HG02763 (cell line): ENCODE data around the gene UMODL1.

Experiments used
- ATAC-seq: cut with Tn5 transposase; IDR thresholded peaks from one replicate; pipeline ENCODE4 v1.9.1; 2021; ENCODE audit warnings: mild to moderate bottlenecking, moderate library complexity; ENCODE audit not compliant: unreplicated experiment

UMODL1 gene

GRCh38 chr21:42079008-42079938, 8.2 kb downstream of the UMODL1 start:
- ATAC-seq = no peak

GRCh38 chr21:42079939-42080787, 9.0 kb downstream of the UMODL1 start:
- no peak for ATAC-seq

- no peak for ATAC-seq
Measured at GRCh38 chr21:42080788-42081083, 9.6 kb downstream of the UMODL1 start.

DNA sequence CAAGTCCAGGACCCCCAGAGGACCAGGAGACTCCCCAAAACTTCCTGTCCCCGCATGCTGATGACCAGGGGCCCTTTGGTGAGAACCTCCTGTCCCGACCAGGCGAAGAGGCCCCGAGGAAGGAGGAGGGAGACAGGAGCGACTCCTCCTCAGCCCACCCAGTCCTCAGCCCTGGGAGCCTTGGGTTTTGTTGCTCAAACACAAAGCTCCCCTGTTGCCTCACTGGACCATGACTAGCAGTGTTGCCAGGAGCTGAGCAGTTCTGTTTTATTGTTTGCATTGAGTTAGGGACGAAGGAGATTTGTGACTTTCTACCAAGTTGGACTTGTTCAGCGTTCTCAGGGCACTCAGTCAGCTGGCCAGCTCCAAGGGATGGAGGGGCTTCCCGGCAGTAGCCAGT, 10.0 kb downstream of the UMODL1 start:
- no peak for ATAC-seq

DNA sequence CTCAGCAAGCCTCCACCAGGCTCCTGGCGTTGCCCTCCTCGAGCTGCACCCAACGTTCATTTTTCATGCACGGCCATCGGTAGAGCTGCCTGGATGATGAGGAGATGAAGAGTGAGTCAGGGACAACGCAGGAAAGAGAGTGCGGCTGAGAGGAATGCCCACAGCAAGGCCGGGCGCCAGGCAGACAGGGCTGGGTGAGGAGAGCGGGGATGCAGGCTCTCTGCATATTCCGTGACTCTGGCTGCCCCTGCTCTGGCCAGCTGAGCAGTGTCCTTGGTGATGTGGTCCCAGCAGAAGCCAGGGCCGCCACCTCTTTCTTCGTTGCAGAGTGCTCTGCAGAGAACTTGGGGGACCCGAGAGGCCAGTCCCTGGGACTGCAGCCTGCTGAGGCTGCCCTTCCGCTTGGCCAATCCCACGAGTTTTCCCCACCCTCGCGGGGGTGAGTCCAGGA, 10.8 kb downstream of the UMODL1 start:
- ATAC-seq = no peak

DNA sequence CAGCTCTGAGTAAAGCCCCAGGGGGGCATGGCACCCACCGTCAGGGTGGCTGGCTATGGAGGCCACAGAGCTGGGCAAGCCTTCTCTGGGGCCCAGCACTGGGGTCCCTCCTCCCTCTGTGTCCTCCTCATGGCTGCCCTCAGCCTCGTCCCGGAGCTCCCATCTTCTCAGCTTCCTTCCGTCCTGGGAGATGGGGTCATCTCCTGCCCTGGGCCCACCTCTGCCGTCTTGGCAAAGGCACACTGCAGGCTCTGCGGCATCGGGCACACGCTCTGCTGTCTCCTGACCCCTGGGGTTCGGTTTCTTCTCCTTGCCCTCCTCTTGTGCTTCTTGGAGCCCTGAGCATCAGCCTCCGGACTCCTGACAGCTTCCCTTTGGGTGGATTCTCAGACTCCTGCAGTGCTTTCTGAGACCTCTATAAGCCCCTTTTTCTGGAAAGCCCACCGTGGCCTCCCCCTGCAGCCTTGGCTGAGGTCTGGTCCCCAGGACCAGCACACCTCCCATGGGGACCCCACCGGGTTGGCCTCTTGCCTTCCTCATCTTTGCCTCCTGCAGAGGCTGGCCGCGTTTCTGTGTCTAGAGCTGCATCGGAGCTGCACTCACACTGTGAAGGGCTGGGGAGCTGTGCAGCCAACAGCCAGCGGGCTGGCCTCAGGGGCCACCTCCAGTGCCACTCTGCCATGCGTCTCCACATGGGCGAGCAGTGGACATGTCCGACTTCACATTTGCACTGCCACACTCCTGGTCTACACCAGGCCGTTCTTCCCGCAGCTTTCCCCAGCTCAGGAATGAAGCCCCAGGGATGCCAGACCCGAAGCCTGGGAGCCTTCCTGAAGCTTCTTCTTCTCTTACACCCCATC, 11.6 kb downstream of the UMODL1 start:
- ATAC-seq = no peak

GRCh38 chr21:42083361-42083690, 12.2 kb downstream of the UMODL1 start:
- no peak for ATAC-seq

- ATAC-seq = no peak
Measured at GRCh38 chr21:42084079-42084478, 13.0 kb downstream of the UMODL1 start.

- ATAC-seq = no peak
Measured at GRCh38 chr21:42085246-42086077, 14.3 kb downstream of the UMODL1 start.

DNA sequence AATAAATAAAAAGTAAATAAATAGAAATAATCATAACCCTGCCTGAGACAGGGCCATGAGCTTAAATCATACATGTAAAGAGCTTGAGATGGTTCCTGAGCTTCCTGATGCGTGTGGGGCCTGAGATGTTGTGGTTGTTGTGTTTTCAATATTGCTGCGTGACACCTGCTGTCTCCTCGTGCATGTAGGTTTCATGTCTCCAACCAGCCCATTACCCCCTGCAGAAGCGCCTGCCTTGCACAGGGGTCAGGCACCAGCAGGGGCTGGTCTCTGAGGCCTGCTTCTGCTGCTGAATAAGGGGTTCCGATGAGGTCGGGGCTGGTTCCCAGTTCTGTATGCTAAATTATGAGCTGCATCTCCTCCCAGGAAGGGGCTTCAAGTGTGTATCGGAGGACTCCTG, 15.9 kb downstream of the UMODL1 start:
- ATAC-seq = no peak

- ATAC-seq = no peak
Measured at GRCh38 chr21:42088148-42088547, 17.0 kb downstream of the UMODL1 start.

DNA sequence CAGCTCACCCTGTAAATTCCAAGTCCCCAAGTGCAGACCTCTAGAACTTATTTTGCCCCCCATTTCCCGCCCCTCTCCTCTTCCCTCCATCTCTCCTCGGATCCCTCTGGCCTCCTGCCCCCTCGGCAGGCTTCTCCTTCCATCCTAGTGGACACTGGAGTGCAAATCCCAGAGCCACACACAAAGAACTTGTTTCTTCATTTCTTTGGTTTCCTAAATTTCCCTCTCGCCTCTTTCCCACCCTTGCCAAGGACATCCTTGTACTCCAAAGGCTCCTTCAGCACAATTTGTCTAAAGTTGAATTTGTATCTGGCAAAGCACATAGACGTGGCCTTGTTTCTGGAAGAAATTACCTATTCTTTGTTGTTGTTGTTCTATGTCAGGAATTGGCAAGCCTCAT, 17.5 kb downstream of the UMODL1 start:
- no peak for ATAC-seq

GRCh38 chr21:42089093-42089631, 18.0 kb downstream of the UMODL1 start:
- ATAC-seq = no peak

DNA sequence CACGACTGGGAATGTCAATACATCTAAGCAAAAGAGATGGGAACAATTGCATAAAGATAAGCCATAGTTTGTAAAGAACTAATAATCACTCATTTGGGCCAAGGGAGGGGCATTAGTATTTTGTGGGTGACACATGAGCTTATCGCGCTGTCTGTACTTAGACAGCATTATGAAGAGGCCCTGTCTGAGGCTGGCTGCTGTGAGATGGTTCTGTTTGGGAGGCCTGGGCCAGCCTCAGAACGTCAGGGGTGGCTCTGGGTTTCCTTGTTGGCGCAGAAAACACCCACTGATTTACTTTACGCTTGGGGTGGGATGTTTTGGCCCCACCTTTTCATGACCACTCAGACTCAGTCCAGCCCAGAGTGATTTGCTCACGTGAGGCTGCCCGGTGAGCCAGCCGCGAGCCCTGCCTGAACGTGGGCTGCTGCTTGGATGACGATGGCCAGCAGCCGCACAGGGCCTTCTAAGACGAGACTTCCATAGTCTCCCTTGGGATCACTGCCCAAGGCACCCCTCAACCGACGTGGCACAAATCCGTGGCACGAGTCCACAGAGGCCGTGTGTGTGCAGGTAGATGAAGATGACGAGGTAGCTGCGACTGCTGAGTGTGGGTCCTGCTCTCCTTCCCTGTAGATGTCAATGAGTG, 18.7 kb downstream of the UMODL1 start:
- ATAC-seq = no peak

DNA sequence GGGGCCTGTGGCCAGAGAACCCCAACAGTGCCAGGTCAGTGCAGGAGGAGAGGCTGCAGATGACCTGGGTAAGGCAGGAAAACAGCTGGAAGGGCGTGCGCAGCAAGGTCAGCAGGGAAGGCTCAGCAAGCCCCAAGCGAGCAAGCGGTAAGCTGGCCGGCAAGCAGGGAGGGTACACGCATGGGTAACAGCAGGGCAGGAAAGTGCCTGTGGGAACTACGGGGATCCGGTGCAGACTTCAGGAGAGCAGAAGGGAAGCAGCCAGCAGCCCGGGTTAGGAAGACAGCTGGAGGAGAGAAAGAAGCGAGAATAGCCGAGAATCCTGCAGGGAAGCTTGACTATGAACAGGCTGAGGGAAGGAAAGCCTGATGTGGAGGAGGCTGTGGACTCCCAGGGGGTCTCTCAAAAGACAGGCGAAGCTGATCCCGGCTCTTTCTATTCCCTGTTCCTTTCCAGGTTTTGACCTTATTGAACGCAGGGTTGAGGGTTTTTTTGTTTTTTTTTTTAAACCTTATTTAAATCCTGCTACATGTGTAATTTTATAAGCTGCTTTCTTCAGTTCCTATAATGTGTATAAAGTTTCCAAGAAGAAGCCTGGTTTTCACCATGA, 20.9 kb downstream of the UMODL1 start:
- no peak for ATAC-seq

GRCh38 chr21:42092771-42093170, 21.7 kb downstream of the UMODL1 start:
- ATAC-seq = no peak

DNA sequence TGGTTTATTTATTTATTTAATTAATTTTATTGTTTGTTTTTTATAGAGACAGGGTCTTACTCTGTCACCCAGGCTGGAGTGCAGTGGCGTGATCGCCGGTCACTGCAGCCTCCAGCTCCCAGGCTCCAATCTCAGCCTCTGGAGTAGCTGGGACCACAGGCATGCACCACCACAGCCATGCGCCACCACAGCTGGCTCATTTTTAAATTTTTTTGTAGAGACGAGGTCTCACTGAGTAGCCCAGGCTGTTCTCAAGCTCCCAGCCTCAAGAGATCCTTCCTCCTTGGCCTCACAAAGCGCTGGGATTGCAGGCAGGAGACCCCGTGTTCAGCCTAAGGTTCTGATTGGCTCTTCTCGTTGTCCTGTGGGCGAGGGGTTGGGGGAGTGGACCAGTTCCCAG, 22.1 kb downstream of the UMODL1 start:
- no peak for ATAC-seq

GRCh38 chr21:42093991-42094421, 22.9 kb downstream of the UMODL1 start:
- ATAC-seq = no peak

GRCh38 chr21:42094811-42095210, 23.7 kb downstream of the UMODL1 start:
- ATAC-seq = no peak
